Transverse colon (tissue), 4 donors: ENCODE measurements around the gene RSAD1. TPM values are rescaled to one million over a fixed set of nuclear protein-coding genes. Genes with fewer than 3 reads are reported as not detected.

Source experiments
- DNase-seq: peaks from one replicate; pipeline ENCODE4 v3.0.0-alpha.2; 2019
- H3K27ac ChIP-seq, 4 donors: fragments of 200-600 bp; sonication (generic); 2 replicates each; pipeline ENCODE4 v1.5.1; 2016 to 2018; ENCODE audit warnings: inconsistent platforms in 4 of 4
- H3K27me3 ChIP-seq: fragments of 200-600 bp; sonication (generic); 2 replicates; pipeline ENCODE4 v1.5.1; 2017; ENCODE audit warnings: inconsistent platforms
- H3K36me3 ChIP-seq, 4 donors: fragments of 200-600 bp; sonication (generic); 2 replicates each; pipeline ENCODE4 v1.5.1; 2017 to 2019; ENCODE audit warnings: inconsistent platforms in 4 of 4
- H3K4me1 ChIP-seq, 4 donors: fragments of 200-600 bp; sonication (generic); 2 replicates each; pipeline ENCODE4 v1.5.1; 2017 to 2020; ENCODE audit warnings: inconsistent platforms in 4 of 4
- H3K4me3 ChIP-seq, 4 donors: fragments of 200-600 bp; sonication (generic); 1 replicate in 1 of 4; 2 replicates in 3 of 4; pipeline versions ENCODE4 v1.5.1 to v1.6.1; 2017 to 2019; ENCODE audit warnings: inconsistent platforms in 4 of 4
- H3K9me3 ChIP-seq, 2 donors: fragments of 200-600 bp; sonication (generic); 2 replicates each; pipeline ENCODE4 v1.5.1; 2017 to 2019; ENCODE audit warnings: inconsistent platforms in 2 of 2
- EP300 ChIP-seq: sonication (generic); formaldehyde crosslinking; IDR thresholded peaks from one replicate; pipeline ENCODE4 v1.6.1; 2017; ENCODE audit warnings: antibody characterized with exemption, low read depth
- POLR2A ChIP-seq: fragments of 450-650 bp; IDR thresholded peaks from one replicate; pipeline ENCODE4 v1.6.1; 2016; ENCODE audit warnings: antibody characterized with exemption, mild to moderate bottlenecking, moderate library complexity
- POLR2AphosphoS5 ChIP-seq, 3 donors: sonication (generic); formaldehyde crosslinking; IDR thresholded peaks; one replicate each; pipeline ENCODE4 v1.6.1; 2016; ENCODE audit warnings: antibody characterized with exemption in 3 of 3
- WGBS, 2 donors: methylation state at CpG; one replicate each; pipeline ENCODE4 v1.1.5; 2018; ENCODE audit warnings: low coverage in 1 of 2; 5-methylcytosine and 5-hydroxymethylcytosine counted together
- in situ Hi-C, 4 donors: fragments of 200-750 bp; cut with MboI; loops; one replicate each; pipeline versions ENCODE4 v1.15.0 to v1.15.1; 2017; ENCODE audit warnings: low sequenced_read_pairs in 3 of 4, low pct_ligation_motif_present in 1 of 4, low pct_unique_long_range_greater_than_20kb in 1 of 4
- intact Hi-C: fragments of 100-400 bp; cut with DNase I; formaldehyde crosslinking; loops from one replicate; pipeline ENCODE4 v1.15.1; 2023; ENCODE audit warnings: low total_unique reads
- total RNA-seq, 4 donors: library from RNA; depleted of rRNA; stranded (reverse); fragments of >200 nt; gene quantifications; one replicate each; pipeline ENCODE4 v1.1.0, GENCODE V29; 2016
- TF ChIP-seq, protein P1 (sequence below), 5 experiments: fragments of 200-600 bp in 3 of 5; fragments of 450-650 bp in 2 of 5; sonication (generic) in 3 of 5; IDR thresholded peaks; 1 replicate in 2 of 5; 2 replicates in 3 of 5; pipeline ENCODE4 v1.5.1; 2016 to 2017; ENCODE audit warnings: antibody characterized with exemption in 5 of 5, inconsistent platforms in 3 of 5, mild to moderate bottlenecking in 2 of 5, moderate library complexity in 1 of 5

The RSAD1 gene
- total RNA-seq, 4 donors from 2014 or later = 19.1 to 35.6 (median 28.2) TPM

DNA sequence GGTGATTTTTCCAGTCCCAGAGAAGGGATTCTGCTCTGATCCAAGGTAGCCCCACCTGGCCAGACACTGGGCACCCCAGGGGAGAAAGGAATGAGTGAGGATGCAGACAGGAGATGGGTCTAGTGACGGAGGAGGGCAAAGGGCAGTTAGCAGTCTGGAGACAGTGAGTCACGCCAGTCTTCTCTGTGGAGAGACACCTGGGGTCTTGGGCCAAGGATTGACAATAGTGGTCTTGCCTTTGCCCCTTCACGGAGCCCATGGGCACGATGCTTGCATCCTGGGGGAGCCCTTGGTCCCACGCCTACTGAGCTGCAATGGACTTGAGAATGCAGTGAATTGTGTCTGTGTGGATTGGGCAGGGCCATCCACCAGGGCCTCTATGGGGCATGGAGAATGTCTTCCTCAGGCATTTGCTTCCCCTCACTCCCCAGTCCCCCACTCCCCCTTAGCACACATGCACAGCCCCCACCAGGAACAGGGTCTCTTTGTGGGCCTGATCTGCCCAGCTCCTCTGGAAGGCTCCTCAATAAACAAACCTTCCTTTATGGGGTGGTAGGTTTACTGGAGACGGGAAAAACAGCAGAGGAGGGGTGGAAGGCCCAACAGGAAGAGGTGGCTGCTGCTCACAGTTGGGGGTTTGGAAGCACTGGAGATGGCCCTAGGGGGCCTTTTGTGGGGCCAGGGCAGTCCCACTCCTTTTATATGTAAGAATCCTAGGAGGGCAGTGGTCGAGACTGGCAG is 11.4 kb upstream of the RSAD1 start:
- Histone ChIP-seq H3K27ac (peak overlapping the region; percentile 79 to 86 (median 84)), H3K4me1 (peaks cover 27 to 49% (median 43%) of the 10 kb centered on the region in 4 donors), H3K27me3 (peaks cover 17% of the 10 kb centered on the region), H3K36me3 (no peaks in the 10 kb centered on the region), H3K9me3 (no peaks in the 10 kb centered on the region), H3K4me3 (no peak overlapping the region)
- DNase-seq = no peak
- no peak for TF ChIP-seq POLR2AphosphoS5 (IDR thresholded peaks at IDR 0.05)
- TF ChIP-seq, protein P1, sequence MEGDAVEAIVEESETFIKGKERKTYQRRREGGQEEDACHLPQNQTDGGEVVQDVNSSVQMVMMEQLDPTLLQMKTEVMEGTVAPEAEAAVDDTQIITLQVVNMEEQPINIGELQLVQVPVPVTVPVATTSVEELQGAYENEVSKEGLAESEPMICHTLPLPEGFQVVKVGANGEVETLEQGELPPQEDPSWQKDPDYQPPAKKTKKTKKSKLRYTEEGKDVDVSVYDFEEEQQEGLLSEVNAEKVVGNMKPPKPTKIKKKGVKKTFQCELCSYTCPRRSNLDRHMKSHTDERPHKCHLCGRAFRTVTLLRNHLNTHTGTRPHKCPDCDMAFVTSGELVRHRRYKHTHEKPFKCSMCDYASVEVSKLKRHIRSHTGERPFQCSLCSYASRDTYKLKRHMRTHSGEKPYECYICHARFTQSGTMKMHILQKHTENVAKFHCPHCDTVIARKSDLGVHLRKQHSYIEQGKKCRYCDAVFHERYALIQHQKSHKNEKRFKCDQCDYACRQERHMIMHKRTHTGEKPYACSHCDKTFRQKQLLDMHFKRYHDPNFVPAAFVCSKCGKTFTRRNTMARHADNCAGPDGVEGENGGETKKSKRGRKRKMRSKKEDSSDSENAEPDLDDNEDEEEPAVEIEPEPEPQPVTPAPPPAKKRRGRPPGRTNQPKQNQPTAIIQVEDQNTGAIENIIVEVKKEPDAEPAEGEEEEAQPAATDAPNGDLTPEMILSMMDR (IDR thresholded peaks at IDR 0.05) = no peak
- TF ChIP-seq EP300 = no peak
- TF ChIP-seq POLR2A = no peak
- 81% methylated on average over 7 of the region's 7 CpGs; no CpG with 5 or more reads in 1 of the 2 donors for WGBS, 2 donors
- in situ Hi-C loops = no loop called here
- intact Hi-C loops = no loop called here

DNA sequence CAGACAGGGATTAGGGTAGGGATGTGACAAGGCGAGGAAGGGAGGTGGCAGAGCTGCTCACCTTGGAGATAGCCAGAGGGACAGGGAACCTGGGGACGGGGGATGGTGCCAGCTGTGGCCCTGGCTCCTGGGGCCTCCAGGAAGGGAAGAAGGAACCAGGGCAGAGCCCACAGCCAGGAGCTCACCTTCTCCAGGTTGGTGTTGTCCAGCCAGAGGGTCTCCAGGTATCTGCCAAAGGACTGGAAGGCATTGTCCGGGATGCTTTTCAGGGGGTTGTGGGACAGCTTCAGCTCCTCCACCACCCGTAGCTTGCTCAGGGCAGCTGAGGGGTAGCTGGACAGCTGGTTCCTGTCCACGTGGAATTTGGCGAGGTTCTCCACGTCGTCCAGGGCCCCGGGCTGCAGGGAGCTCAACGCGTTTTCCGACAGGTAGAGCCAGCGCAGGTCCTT is 10.8 kb upstream of the RSAD1 start:
- no peak for DNase-seq
- H3K4me3 ChIP-seq = no peak overlapping the region
- intact Hi-C loops (no loop called here), in situ Hi-C loops (no loop called here)
- no peaks in the 10 kb centered on the region for H3K36me3 ChIP-seq
- TF ChIP-seq, protein P1 (IDR thresholded peaks at IDR 0.05) = no peak
- TF ChIP-seq POLR2A = no peak
- no peak for TF ChIP-seq POLR2AphosphoS5 (IDR thresholded peaks at IDR 0.05)
- no peak for TF ChIP-seq EP300
- peak overlapping the region; percentile 79 to 86 (median 84) for H3K27ac ChIP-seq
- peaks cover 17% of the 10 kb centered on the region for H3K27me3 ChIP-seq
- H3K4me1 ChIP-seq = peaks cover 27 to 49% (median 43%) of the 10 kb centered on the region in 4 donors
- WGBS, 2 donors = 80% methylated on average over 13 of the region's 13 CpGs; no CpG with 5 or more reads in 1 of the 2 donors
- H3K9me3 ChIP-seq = no peaks in the 10 kb centered on the region

DNA sequence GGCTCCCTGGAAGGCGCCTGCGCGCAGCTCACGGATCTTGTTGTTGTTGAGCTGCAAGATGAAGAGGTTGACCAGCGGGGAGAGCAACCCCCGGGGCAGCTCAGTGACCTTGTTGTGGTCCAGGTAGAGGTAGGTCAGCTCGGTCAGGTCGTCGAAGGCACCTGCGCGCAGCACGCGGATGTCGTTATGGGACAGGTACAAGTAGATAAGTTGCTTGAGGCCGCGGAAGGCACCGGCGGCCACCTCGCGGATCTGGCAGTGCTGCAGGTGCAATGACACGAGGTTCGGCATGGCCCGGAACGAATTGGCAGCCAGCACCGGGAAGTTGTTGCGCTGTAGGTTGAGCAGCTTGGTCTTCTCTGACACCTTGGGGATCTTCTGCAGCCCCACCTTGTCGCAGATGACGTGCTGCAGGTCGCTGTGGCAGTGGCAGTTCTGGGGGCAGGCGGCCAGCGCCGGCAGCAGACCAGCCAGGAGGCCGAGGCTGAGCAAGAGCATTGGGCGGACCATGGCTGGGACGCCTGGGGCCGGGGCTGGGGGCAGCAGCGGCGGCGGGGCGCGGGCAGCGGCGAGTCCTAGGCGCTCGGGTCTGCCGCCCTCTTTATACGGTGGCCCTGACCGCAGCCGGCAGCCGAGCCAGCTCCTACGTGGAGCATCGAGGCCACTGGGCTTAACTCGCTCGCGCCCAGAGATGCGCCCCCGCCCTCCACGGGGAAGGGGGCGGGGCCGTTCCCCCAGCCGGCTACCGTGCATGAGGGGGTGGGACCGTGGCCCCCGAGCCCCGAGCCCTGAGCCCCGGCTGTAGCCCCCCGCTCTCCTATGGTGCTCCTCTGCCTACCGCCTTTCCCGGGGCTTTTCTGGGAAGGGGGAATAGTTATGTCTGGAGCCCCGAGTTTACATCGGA is 10.1 kb upstream of the RSAD1 start, which contains the start of gene CHAD:
TSS of gene CHAD (minus strand) at position 577 of the 904 bp plus-strand sequence. CDS start at position 510, 67 bp downstream.
- TF ChIP-seq EP300 = no peak
- TF ChIP-seq, protein P1 (IDR thresholded peaks at IDR 0.05) = no peak
- no peak for TF ChIP-seq POLR2AphosphoS5 (IDR thresholded peaks at IDR 0.05)
- TF ChIP-seq POLR2A = no peak
- Histone ChIP-seq H3K27ac (peak within 1 kb of the TSS; percentile 79 to 86 (median 84)), H3K4me1 (peaks cover 27 to 49% (median 43%) of the 10 kb centered on the region in 4 donors), H3K9me3 (no peaks in the 10 kb centered on the region), H3K27me3 (peaks cover 17% of the 10 kb centered on the region), H3K4me3 (peak within 1 kb of the TSS in 2 of 4 donors; percentile 11 to 36), H3K36me3 (no peaks in the 10 kb centered on the region)
- 48% methylated on average over 71 of the region's 71 CpGs; no CpG with 5 or more reads in 1 of the 2 donors for WGBS, 2 donors
- intact Hi-C loops (no loop called here), in situ Hi-C loops (no loop called here)
- DNase-seq = no peak

DNA sequence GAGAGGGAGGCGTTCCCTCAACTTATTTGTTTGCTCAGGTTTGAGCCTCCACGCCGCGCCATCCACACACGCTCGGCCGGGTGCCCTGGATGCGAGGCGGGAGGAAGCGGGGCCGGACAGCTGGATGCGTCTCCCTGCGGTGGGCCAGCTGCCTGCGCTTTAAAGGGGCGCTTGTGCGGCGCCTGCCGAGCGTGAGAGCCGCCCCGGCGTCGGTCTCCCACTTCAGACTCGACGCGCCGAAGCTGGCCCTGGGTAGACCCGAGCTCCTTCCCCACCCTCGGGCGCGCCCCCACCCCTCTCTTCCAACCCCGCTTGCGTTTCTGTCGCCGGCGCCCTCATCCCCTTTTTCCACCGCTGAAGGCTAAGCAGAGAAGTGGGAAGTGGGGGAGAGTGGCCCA is 9.5 kb upstream of the RSAD1 start:
- DNase-seq = no peak
- H3K4me1 ChIP-seq = peaks cover 27 to 49% (median 43%) of the 10 kb centered on the region in 4 donors
- no peaks in the 10 kb centered on the region for H3K36me3 ChIP-seq
- peaks cover 17% of the 10 kb centered on the region for H3K27me3 ChIP-seq
- H3K27ac ChIP-seq = peak overlapping the region in 3 of 4 donors; percentile 64 to 73 (median 73)
- peak overlapping the region in 2 of 4 donors; percentile 11 to 36 for H3K4me3 ChIP-seq
- no peaks in the 10 kb centered on the region for H3K9me3 ChIP-seq
- TF ChIP-seq POLR2AphosphoS5 (IDR thresholded peaks at IDR 0.05) (no peak), POLR2A (no peak), EP300 (no peak)
- TF ChIP-seq, protein P1 (IDR thresholded peaks at IDR 0.05) = no peak
- WGBS, 2 donors = 49% methylated on average over 31 of the region's 37 CpGs; no CpG with 5 or more reads in 1 of the 2 donors
- intact Hi-C loops = no loop called here
- in situ Hi-C loops = no loop called here
